DOHH2 (cell line): Measurements from ENCODE around the gene C9orf50.
A peak's percentile ranks its signal among the peaks of the same experiment; 100 is the strongest.

Source experiments
- H3F3A ChIP-seq: fragments of 200-600 bp; sonication (generic), shearing (Covaris generic); 2 replicates; pipeline ENCODE4 v1.6.0; 2016; ENCODE audit warnings: antibody characterized with exemption, mild to moderate bottlenecking; ENCODE audit not compliant: control insufficient read depth, insufficient read depth
- H3K27ac ChIP-seq: fragments of 200-600 bp; sonication (generic); 2 replicates; pipeline ENCODE4 v1.5.1; 2014; ENCODE audit warnings: low read depth, mild to moderate bottlenecking, low read length, moderate library complexity
- H3K27me3 ChIP-seq: fragments of 200-600 bp; sonication (generic); 2 replicates; pipeline ENCODE4 v1.6.1; 2014; ENCODE audit warnings: mild to moderate bottlenecking, low read length, mixed read lengths; ENCODE audit not compliant: control insufficient read depth
- H3K36me3 ChIP-seq: fragments of 200-600 bp; sonication (generic); 2 replicates; pipeline ENCODE4 v1.6.1; 2014; ENCODE audit warnings: mild to moderate bottlenecking, low read length, moderate library complexity, mixed read lengths; ENCODE audit not compliant: control insufficient read depth
- H3K4me1 ChIP-seq: fragments of 200-600 bp; sonication (generic); 2 replicates; pipeline ENCODE4 v1.6.1; 2014; ENCODE audit warnings: mild to moderate bottlenecking, low read length, mixed read lengths; ENCODE audit not compliant: control insufficient read depth
- H3K4me2 ChIP-seq: fragments of 200-600 bp; sonication (generic); 2 replicates; pipeline ENCODE4 v1.6.0; 2014; ENCODE audit warnings: mild to moderate bottlenecking, low read length, moderate library complexity
- H3K4me3 ChIP-seq: fragments of 200-600 bp; sonication (generic); 2 replicates; pipeline ENCODE4 v1.5.1; 2014; ENCODE audit warnings: mild to moderate bottlenecking, low read length, mixed read lengths
- H3K79me2 ChIP-seq: fragments of 200-600 bp; sonication (generic); 2 replicates; pipeline ENCODE4 v1.6.1; 2014; ENCODE audit warnings: mild to moderate bottlenecking, low read length, mixed read lengths; ENCODE audit not compliant: control insufficient read depth
- H3K9me2 ChIP-seq: fragments of 200-600 bp; sonication (generic); replicated peaks from 2 replicates; pipeline ENCODE4 v1.6.1; 2014; ENCODE audit warnings: mild to moderate bottlenecking, low read length, mixed read lengths; ENCODE audit not compliant: control insufficient read depth
- H3K9me3 ChIP-seq: fragments of 200-600 bp; sonication (generic); 2 replicates; pipeline ENCODE4 v1.6.1; 2014; ENCODE audit warnings: antibody characterized with exemption, low read length, mixed read lengths; ENCODE audit not compliant: control insufficient read depth, insufficient read depth
- H4K20me1 ChIP-seq: fragments of 200-600 bp; sonication (generic); 2 replicates; pipeline ENCODE4 v1.6.0; 2014; ENCODE audit warnings: low read depth, mild to moderate bottlenecking, antibody characterized with exemption, low read length, moderate library complexity; ENCODE audit not compliant: control insufficient read depth, insufficient read depth
- CTCF ChIP-seq: fragments of 200-600 bp; sonication (generic); IDR thresholded peaks from one replicate; pipeline ENCODE4 v1.5.1; 2014; ENCODE audit warnings: antibody characterized with exemption, mild to moderate bottlenecking, low read depth, low read length; ENCODE audit not compliant: poor library complexity, severe bottlenecking
- EZH2phosphoT487 ChIP-seq: fragments of 200-600 bp; sonication (generic); IDR thresholded peaks from 2 replicates; pipeline ENCODE4 v1.6.1; 2017; ENCODE audit warnings: borderline replicate concordance, mild to moderate bottlenecking, antibody characterized with exemption, low read length, moderate library complexity, mixed read lengths

The C9orf50 gene

GRCh38 chr9:129619787-129620668, 873 bp downstream of the C9orf50 start:
- no peak overlapping the region for H3K27ac ChIP-seq
- no peak overlapping the region; the same call in 1 of the 2 replicates for H3K4me3 ChIP-seq
- no peaks in the 10 kb centered on the region for H3K79me2 ChIP-seq
- H3F3A ChIP-seq, result peaks cover 5% of the 10 kb centered on the region
- TF ChIP-seq CTCF, result no peak
- no peak for TF ChIP-seq EZH2phosphoT487
- no peaks in the 10 kb centered on the region for H3K9me2 ChIP-seq
- peaks cover 31% of the 10 kb centered on the region for H3K27me3 ChIP-seq
- peak overlapping the region; percentile 40 for H3K4me2 ChIP-seq
- no peaks in the 10 kb centered on the region for H3K9me3 ChIP-seq
- H4K20me1 ChIP-seq, result no peaks in the 10 kb centered on the region
- no peaks in the 10 kb centered on the region for H3K36me3 ChIP-seq
- H3K4me1 ChIP-seq, result peaks cover 12% of the 10 kb centered on the region

GRCh38 chr9:129617167-129617566, 3.7 kb downstream of the C9orf50 start:
- no peaks in the 10 kb centered on the region for H3F3A ChIP-seq
- no peak overlapping the region for H3K4me3 ChIP-seq
- no peaks in the 10 kb centered on the region for H3K9me3 ChIP-seq
- H3K27ac ChIP-seq, result no peak overlapping the region
- no peaks in the 10 kb centered on the region for H3K9me2 ChIP-seq
- H3K4me2 ChIP-seq, result no peak overlapping the region
- no peak for TF ChIP-seq EZH2phosphoT487
- TF ChIP-seq CTCF, result peak; percentile 44
- no peaks in the 10 kb centered on the region for H4K20me1 ChIP-seq
- peaks cover 33% of the 10 kb centered on the region for H3K27me3 ChIP-seq
- no peaks in the 10 kb centered on the region for H3K4me1 ChIP-seq
- no peaks in the 10 kb centered on the region for H3K79me2 ChIP-seq
- H3K36me3 ChIP-seq, result no peaks in the 10 kb centered on the region

- H3K4me2 ChIP-seq, result no peak overlapping the region
- H3F3A ChIP-seq, result no peaks in the 10 kb centered on the region
- H3K4me3 ChIP-seq, result no peak overlapping the region
- TF ChIP-seq EZH2phosphoT487 (no peak), CTCF (no peak)
- no peaks in the 10 kb centered on the region for H4K20me1 ChIP-seq
- H3K27me3 ChIP-seq, result peaks cover 31% of the 10 kb centered on the region
- no peaks in the 10 kb centered on the region for H3K9me2 ChIP-seq
- no peak overlapping the region for H3K27ac ChIP-seq
- H3K79me2 ChIP-seq, result no peaks in the 10 kb centered on the region
- no peaks in the 10 kb centered on the region for H3K9me3 ChIP-seq
- H3K4me1 ChIP-seq, result peaks cover 7% of the 10 kb centered on the region
- H3K36me3 ChIP-seq, result no peaks in the 10 kb centered on the region
These were observed 5.3 kb downstream of the C9orf50 start for GRCh38 chr9:129615407-129616285.
